Karpas-422 (cell line): ENCODE data around the gene KNG1. TPM values are rescaled to one million over a fixed set of nuclear protein-coding genes. Genes with fewer than 3 reads are reported as not detected.

Experiments
- DNase-seq: peaks from one replicate; pipeline ENCODE4 v3.0.0-alpha.2; 2015
- H2AFZ ChIP-seq: fragments of 200-600 bp; sonication (generic); 2 replicates; pipeline ENCODE4 v1.6.1; 2014; ENCODE audit warnings: antibody characterized with exemption, low read length, mixed read lengths
- H3K27ac ChIP-seq: fragments of 200-600 bp; sonication (generic); 2 replicates; pipeline ENCODE4 v1.5.1; 2014; ENCODE audit warnings: mild to moderate bottlenecking, low read length, moderate library complexity
- H3K27me3 ChIP-seq: fragments of 200-600 bp; sonication (generic); 2 replicates; pipeline ENCODE4 v1.6.1; 2014; ENCODE audit warnings: low read length, mixed read lengths
- H3K36me3 ChIP-seq: fragments of 200-600 bp; sonication (generic); 2 replicates; pipeline ENCODE4 v1.6.1; 2014; ENCODE audit warnings: low read length, mixed read lengths; ENCODE audit not compliant: insufficient read depth
- H3K4me1 ChIP-seq: fragments of 200-600 bp; sonication (generic); 2 replicates; pipeline ENCODE4 v1.6.1; 2014; ENCODE audit warnings: mild to moderate bottlenecking, low read length, mixed read lengths
- H3K4me2 ChIP-seq: fragments of 200-600 bp; sonication (generic); 2 replicates; pipeline ENCODE4 v1.6.1; 2014; ENCODE audit warnings: low read length, low read depth, mild to moderate bottlenecking; ENCODE audit not compliant: poor library complexity, severe bottlenecking
- H3K4me3 ChIP-seq: fragments of 200-600 bp; sonication (generic); 2 replicates; pipeline ENCODE4 v1.5.1; 2014; ENCODE audit warnings: mild to moderate bottlenecking, antibody characterized with exemption, low read length, mixed read lengths
- H3K79me2 ChIP-seq: fragments of 200-600 bp; sonication (generic); 2 replicates; pipeline ENCODE4 v1.6.1; 2014; ENCODE audit warnings: mild to moderate bottlenecking, low read length, mixed read lengths
- H3K9ac ChIP-seq: fragments of 200-600 bp; sonication (generic); 2 replicates; pipeline ENCODE4 v1.6.0; 2014; ENCODE audit warnings: low read length
- H3K9me2 ChIP-seq: fragments of 200-600 bp; sonication (generic), shearing (Covaris generic); replicated peaks from 2 replicates; pipeline ENCODE4 v1.6.0; 2014; ENCODE audit warnings: mild to moderate bottlenecking, low read length, moderate library complexity; ENCODE audit not compliant: insufficient read depth
- H3K9me3 ChIP-seq: fragments of 300-700, 200-600 bp; sonication (generic); 2 replicates; pipeline ENCODE4 v1.6.1; 2014; ENCODE audit warnings: low read length, mixed read lengths
- H4K20me1 ChIP-seq: fragments of 200-600 bp; sonication (generic); 2 replicates; pipeline ENCODE4 v1.6.1; 2014; ENCODE audit warnings: mild to moderate bottlenecking, antibody characterized with exemption, low read length, low read depth; ENCODE audit not compliant: insufficient read depth
- total RNA-seq: library from RNA; depleted of rRNA; stranded (reverse); fragments of >200 nt; shearing (Covaris generic); gene quantifications from 2 replicates; pipeline ENCODE4 v1.2.3, GENCODE V29; 2014; ENCODE audit warnings: low replicate concordance

Gene KNG1
- total RNA-seq, 1 experiment from 2014 or later = not detected

DNA sequence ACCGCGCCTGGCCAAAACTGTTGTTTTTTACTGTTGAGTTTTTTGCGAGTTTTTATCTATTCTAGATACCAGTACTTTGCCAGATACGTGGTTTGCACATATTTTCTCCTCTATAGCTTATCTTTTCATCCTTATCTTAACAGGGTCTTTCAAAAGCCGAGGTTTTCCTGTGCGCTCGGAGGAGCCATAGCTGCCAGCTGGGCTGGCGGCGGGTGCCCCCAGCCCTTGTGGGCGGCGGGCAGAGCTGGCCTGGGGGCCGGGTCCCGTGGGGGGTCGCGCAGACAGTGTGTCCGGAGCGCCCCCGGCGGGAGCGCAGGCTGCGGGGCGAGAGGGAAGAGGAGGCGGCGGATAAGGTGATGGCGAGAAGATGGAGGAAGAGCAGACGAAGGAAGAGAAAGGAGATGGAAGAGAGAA, 55.1 kb downstream of the KNG1 start:
- Histone ChIP-seq H3K27ac (no peak overlapping the region), H3K9ac (peak overlapping the region; percentile 81), H3K9me3 (no peaks in the 10 kb centered on the region), H4K20me1 (0 out of 2 replicates have a peak, but pooled peaks cover 3% of the 10 kb centered on the region), H3K79me2 (no peaks in the 10 kb centered on the region), H3K27me3 (no peaks in the 10 kb centered on the region), H3K4me3 (peak overlapping the region; percentile 83), H3K36me3 (no peaks in the 10 kb centered on the region), H3K4me1 (peaks cover 33% of the 10 kb centered on the region), H2AFZ (peak overlapping the region; percentile 99), H3K4me2 (peak overlapping the region; percentile 100), H3K9me2 (no peaks in the 10 kb centered on the region)
- DNase-seq = no peak

DNA sequence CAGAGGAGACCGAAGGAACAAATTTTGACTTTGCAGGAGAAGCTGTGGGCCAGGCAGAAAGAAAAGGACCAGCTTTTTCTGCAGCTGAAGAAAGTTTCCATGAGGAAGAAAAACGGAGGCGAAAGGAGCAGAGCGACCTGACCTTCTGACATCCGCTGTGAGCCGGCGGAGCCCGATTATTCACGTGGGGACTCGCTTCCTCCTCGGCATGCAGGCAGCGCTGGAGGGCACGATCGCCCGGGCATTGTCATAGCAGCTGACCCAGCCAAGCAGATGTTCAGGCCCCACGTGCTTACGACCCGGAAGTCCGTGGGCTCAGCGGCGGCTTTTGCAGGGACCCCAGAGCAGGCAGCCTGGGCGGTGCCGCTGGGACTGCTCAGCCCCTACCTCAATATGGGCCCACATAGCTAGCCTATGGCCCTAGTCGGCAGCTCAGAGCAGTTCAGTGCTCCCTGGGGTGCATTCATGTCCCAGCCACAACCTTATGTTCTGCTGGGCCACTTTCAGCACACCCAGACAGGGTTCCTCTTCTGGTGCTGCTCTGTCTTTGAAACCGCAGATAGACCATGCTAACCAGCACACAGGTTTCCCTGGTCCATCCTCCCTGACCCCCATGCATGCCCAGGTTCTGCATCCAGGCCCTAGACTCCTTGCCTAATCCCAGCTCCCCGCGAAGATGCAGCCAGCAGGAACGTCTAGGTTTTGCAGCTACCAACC, 55.7 kb downstream of the KNG1 start:
- DNase-seq = peak; percentile 94
- Histone ChIP-seq H3K4me2 (peak overlapping the region; percentile 100), H3K9me3 (no peaks in the 10 kb centered on the region), H2AFZ (peak overlapping the region; percentile 99), H3K9ac (peak overlapping the region; percentile 81), H3K27me3 (no peaks in the 10 kb centered on the region), H3K27ac (no peak overlapping the region), H3K79me2 (no peaks in the 10 kb centered on the region), H3K4me1 (peaks cover 33% of the 10 kb centered on the region), H3K9me2 (no peaks in the 10 kb centered on the region), H4K20me1 (0 out of 2 replicates have a peak, but pooled peaks cover 3% of the 10 kb centered on the region), H3K36me3 (no peaks in the 10 kb centered on the region), H3K4me3 (peak overlapping the region; percentile 83)

DNA sequence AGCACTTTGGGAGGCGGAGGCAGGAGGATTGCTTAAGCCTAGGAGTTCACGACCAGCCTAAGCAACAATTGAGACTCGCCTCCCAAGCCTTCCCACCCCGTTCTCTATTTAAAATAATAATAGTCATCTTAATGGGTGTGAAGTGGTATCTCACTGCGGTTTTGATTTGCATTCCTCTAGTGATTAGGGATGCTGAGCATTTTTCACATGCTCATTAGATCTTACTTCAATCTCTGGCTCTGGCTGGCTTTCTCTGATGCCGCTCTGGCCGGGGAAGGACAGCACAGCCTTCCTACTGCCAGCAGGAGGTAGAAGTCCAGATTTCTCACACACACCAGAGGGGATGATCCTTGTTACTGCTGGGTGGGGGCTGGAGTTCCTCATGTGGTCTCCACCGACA, 58.8 kb downstream of the KNG1 start:
- H3K79me2 ChIP-seq = no peaks in the 10 kb centered on the region
- no peak overlapping the region for H3K4me3 ChIP-seq
- no peaks in the 10 kb centered on the region for H3K9me3 ChIP-seq
- peak; percentile 67 for DNase-seq
- no peaks in the 10 kb centered on the region for H3K27me3 ChIP-seq
- peaks cover 33% of the 10 kb centered on the region for H3K4me1 ChIP-seq
- no peaks in the 10 kb centered on the region for H3K36me3 ChIP-seq
- H2AFZ ChIP-seq = no peak overlapping the region
- H3K27ac ChIP-seq = no peak overlapping the region
- peak overlapping the region; percentile 20 for H3K4me2 ChIP-seq
- no peak overlapping the region for H3K9ac ChIP-seq
- H3K9me2 ChIP-seq = no peaks in the 10 kb centered on the region
- 0 out of 2 replicates have a peak, but pooled peaks cover 3% of the 10 kb centered on the region for H4K20me1 ChIP-seq

DNA sequence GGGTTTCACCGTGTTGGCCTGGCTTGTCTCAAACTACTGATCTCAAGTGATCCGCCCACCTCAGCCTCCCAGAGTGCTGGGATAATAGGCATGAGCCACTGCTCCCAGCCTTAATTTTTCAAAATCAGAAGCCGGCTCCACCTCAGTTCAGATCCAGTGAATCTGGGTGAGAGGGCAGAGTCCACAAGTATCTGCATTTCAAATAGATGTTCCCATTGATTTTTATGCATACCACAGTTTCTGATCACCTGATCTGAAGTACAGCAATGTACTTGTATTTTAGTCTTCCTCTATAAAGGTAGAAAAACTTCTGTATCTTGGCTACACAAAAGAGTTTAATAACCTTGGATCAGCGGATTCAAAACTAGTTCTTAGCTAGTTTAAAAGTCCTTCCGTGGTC, 62.0 kb downstream of the KNG1 start:
- no peak overlapping the region for H2AFZ ChIP-seq
- no peak overlapping the region for H3K4me2 ChIP-seq
- H3K36me3 ChIP-seq = peaks cover 8% of the 10 kb centered on the region
- DNase-seq = no peak
- H4K20me1 ChIP-seq = peaks cover 10% of the 10 kb centered on the region
- no peaks in the 10 kb centered on the region for H3K9me3 ChIP-seq
- H3K4me3 ChIP-seq = no peak overlapping the region
- no peaks in the 10 kb centered on the region for H3K27me3 ChIP-seq
- H3K9me2 ChIP-seq = no peaks in the 10 kb centered on the region
- peaks cover 12% of the 10 kb centered on the region for H3K79me2 ChIP-seq
- peaks cover 23% of the 10 kb centered on the region for H3K4me1 ChIP-seq
- H3K9ac ChIP-seq = no peak overlapping the region
- H3K27ac ChIP-seq = no peak overlapping the region

DNA sequence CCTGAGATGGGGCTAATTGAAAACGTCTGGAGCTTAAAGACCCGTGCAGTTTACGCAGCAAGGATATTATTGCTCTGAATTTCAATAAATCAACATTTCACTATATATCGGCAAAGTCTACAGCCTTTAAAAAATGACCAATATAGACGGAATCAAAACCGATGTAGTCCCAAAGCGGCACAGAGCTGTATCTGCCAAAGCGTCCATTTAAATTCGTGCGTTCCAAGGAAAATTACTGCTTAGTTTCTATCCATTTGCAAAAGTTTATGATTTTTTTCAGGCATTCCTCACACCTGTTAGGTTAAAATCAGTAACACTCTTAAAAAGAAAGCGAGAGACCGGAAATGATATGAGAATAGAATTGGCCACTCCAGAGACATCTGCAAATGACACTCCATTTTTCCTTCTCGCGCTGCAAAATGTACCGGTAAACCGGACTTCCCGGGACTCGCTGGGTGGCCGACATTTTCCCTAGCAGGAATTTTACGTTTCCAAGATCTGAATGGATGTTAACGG, 65.4 kb downstream of the KNG1 start:
- peak overlapping the region; percentile 87 for H3K4me2 ChIP-seq
- peaks cover 28% of the 10 kb centered on the region for H3K79me2 ChIP-seq
- H3K9ac ChIP-seq = peak overlapping the region; percentile 99
- no peaks in the 10 kb centered on the region for H3K27me3 ChIP-seq
- H3K4me3 ChIP-seq = peak overlapping the region; percentile 86
- peak; percentile 82 for DNase-seq
- H3K27ac ChIP-seq = peak overlapping the region; percentile 97
- H2AFZ ChIP-seq = peak overlapping the region; percentile 98
- no peaks in the 10 kb centered on the region for H3K9me2 ChIP-seq
- no peaks in the 10 kb centered on the region for H3K9me3 ChIP-seq
- peaks cover 42% of the 10 kb centered on the region for H3K36me3 ChIP-seq
- H3K4me1 ChIP-seq = peaks cover 43% of the 10 kb centered on the region
- H4K20me1 ChIP-seq = peaks cover 41% of the 10 kb centered on the region

DNA sequence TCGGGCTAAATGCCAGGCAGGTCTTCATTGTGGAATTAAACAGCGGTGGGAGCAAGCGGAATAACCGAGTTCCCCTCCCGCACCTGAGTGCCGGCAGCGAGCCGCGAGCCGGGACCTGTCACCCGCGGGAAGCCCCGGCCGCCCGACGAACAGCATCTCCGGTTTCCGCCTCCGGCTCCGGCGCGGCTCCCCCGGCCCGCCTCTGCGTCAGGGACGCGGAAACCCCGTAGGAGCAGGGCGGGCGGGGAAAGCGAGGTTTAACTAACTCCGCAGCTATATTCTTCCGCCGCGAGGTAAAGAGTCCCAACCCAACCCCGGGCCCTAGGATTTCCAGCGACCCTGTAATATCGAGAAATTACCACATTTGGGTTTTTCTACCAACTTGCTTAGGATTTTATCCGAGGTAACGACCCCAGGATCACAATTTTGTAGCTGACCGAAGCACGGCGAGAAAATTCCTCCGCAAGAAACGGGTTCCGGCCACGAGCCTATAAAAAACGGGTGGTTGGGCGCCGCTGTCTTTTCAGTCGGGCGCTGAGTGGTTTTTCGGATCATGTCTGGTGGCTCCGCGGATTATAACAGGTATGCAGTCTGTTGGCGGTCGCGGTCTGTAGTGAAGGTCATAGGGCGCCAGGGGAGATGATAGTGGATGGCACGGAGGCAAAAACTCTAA, 66.0 kb downstream of the KNG1 start, which contains the start of gene EIF4A2:
Gene EIF4A2 (plus strand): TSS at position 520 of the 673 bp plus-strand sequence. CDS start 34 bp downstream, at position 554.
- H3K9ac ChIP-seq = peak within 1 kb of the TSS; percentile 99
- peak within 1 kb of the TSS; percentile 87 for H3K4me2 ChIP-seq
- peaks cover 48% of the 10 kb centered on the region for H3K36me3 ChIP-seq
- H3K9me3 ChIP-seq = no peaks in the 10 kb centered on the region
- H3K27me3 ChIP-seq = no peaks in the 10 kb centered on the region
- peak within 1 kb of the TSS; percentile 86 for H3K4me3 ChIP-seq
- H3K4me1 ChIP-seq = peaks cover 46% of the 10 kb centered on the region
- peaks cover 47% of the 10 kb centered on the region for H4K20me1 ChIP-seq
- peak within 1 kb of the TSS; percentile 98 for H2AFZ ChIP-seq
- no peaks in the 10 kb centered on the region for H3K9me2 ChIP-seq
- peak; percentile 97 for DNase-seq
- peaks cover 28% of the 10 kb centered on the region for H3K79me2 ChIP-seq
- peak within 1 kb of the TSS; percentile 97 for H3K27ac ChIP-seq

DNA sequence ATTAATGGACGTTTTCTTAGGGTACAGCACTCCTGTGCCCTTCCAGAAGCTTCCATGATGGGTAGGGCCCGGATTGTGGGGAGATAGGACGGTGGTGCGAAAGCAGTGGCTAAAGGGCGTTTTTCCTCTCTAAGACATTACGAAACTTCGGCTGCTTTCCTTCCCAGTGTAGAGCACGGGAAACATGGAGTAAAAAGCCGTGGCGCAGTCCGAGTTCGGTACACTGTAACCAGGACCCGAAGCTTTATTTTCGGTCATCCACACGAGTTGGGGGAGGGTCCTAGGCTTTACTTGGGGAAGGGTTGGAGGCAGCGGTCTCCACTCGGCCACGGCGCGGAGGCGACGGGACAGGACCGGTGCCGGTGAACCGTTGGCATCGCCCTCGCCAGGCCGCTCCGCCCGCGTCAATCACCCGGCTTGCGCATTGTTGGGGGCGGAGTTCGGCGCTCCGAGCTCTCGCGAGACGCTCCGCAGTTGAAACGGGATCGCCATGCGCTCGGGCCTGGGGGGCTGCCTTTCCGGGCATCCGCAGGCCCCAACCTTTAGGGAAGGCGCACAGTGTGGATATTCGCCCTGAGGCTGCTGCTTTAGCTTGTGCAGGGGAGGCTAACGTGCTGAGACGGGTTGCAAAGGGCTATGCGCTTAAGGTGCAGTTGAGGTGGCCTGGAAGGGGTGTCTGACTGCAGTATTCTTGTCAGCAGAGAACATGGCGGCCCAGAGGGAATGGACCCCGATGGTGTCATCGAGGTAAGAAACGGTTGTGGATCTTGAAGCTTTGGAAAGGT, 66.8 kb downstream of the KNG1 start:
- H3K27ac ChIP-seq = peak overlapping the region; percentile 97
- H4K20me1 ChIP-seq = peaks cover 54% of the 10 kb centered on the region
- no peak overlapping the region for H2AFZ ChIP-seq
- H3K4me2 ChIP-seq = peak overlapping the region; percentile 87
- peaks cover 46% of the 10 kb centered on the region for H3K4me1 ChIP-seq
- H3K9me2 ChIP-seq = no peaks in the 10 kb centered on the region
- peak; percentile 90 for DNase-seq
- H3K9ac ChIP-seq = peak overlapping the region; percentile 99
- peaks cover 28% of the 10 kb centered on the region for H3K79me2 ChIP-seq
- peak overlapping the region; percentile 86 for H3K4me3 ChIP-seq
- H3K9me3 ChIP-seq = no peaks in the 10 kb centered on the region
- H3K36me3 ChIP-seq = peaks cover 55% of the 10 kb centered on the region
- H3K27me3 ChIP-seq = no peaks in the 10 kb centered on the region
